ENCODE results near the gene SAMSN1.

Gene SAMSN1

DNA sequence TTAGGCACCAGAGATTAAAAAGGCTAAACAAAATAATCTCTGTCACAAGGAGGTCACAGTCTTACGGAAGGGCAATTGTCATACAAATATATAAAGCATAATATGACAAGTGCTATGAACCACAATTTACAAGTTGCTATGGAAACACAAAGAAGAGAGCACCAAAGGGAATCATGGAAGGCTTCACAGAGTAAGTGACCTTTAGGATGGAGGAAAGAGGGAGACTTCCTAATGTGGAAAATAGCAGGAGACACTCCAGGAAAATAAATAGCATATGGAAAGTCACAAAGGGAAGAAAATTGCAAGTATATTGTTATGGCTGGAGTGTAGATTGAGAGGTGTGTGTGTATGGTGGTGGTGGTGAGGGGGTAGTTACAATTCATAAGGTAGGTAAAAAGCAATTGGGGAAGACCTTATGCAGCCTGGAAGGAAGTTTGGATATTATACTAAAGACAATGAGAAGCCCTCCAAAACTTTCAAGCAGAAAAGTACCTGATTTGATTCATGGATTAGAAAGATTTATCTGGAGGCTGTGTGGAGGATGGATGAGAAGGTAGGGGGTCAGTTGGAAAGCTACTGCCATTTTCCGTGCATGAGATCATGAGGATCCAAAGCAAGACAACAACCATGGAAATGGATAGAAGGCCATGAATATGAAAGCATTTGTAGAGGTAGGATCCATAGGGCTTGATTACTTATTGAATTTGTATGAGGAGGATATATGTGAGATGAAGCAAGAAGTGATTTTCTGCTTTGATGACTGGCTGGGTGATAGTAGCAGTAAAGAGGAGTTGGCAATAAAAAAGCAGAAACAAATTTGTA lies 61.7 kb downstream of the SAMSN1 start:
- no peak for DNase-seq

GRCh38 chr21:14483296-14483695 lies 62.8 kb downstream of the SAMSN1 start:
- no peak for DNase-seq

GRCh38 chr21:14482165-14482564 lies 64.0 kb downstream of the SAMSN1 start:
- peak in 1 of 56 donors; percentile 0 for DNase-seq

DNA sequence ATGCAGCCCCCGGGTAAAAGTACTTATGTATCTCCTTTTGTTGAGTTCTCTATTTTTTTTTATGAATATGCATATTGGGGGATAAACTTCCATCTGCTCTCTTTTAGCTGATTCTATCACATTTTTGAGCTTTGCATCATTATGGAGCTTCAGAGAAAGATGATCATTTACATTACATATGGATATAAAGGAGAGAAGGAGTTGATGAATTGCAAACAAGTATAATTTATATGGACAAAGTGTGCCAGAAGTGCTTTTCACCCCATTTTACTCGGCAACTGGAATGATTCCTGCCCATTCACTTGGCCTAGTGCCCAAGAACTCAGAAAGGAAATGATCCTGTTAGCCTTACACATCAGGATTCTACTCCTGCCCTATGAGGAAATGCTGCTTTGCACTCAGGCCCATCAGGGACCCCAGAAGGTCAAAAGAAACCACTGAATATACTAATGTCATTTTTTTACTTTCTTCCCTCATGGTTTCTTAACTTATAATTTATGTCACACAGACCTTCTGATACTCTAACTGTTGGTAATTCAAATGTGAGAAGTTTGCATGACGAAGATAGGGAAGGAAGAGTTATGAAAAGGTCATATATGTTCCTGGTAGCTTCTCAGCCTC lies 65.6 kb downstream of the SAMSN1 start:
- peak in 1 of 56 donors; percentile 1 for DNase-seq

DNA sequence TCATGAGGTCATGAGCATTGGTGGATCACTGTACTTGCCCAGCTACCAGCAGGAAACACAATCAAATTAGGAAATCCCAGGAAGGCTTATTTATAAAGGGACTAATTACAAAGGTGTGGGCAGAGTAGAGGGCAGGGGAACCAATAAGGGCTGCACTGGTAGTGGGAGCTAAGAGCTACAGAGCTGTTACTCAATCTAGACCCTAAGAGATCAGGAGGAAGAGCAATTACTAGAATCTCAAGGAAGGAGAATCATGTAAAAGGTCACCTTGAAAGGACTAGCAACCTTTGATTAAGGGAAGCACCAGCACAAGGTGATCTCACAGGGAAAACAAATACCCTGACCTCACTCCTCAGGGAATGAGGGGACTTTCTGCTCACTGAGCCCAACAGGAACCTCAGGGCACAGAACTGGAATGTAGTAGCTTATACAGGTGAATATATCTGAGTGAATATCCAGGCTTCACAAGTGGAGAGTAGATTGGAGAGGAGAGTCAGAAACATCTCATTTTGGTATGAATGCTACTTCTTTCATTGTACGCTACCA lies 66.8 kb downstream of the SAMSN1 start:
- DNase-seq = no peak

GRCh38 chr21:14477841-14478240 lies 68.3 kb downstream of the SAMSN1 start:
- no peak for DNase-seq

DNA sequence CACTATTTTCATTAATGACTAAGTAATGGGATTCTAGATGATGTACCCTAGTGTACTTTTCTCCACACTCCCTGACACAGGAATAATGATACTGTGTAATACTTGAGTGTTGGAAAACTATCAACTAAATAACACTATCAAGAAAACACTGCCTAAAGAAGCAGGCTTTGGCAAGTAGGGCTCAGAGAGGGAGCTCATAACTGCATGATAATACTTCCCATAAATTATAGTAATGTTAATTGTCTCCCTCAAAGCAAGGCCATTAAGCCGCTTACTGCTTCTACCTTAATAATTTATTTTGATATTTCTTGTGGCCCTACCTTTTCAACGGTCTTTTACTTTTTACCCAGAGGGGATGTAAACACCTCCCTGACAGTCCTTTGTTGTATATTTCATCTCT lies 69.0 kb downstream of the SAMSN1 start:
- no peak for DNase-seq

DNA sequence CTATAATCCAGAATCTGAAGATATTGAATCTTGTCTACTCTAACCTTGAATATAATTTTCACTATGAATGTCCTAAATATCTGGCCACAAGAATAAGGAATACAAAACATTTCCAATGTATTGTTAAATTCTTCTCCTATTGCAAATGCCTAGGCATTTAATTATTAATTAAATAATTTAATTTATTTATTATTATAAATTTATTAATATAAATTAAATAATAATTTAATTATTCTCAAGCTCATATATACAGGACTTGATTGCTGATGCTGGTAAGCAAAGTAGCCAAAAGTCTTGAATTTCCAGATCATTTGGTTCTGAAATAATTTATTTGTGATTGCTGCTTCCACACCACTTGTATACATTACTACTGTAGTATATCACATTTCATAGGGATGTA lies 71.1 kb downstream of the SAMSN1 start:
- DNase-seq = no peak

DNA sequence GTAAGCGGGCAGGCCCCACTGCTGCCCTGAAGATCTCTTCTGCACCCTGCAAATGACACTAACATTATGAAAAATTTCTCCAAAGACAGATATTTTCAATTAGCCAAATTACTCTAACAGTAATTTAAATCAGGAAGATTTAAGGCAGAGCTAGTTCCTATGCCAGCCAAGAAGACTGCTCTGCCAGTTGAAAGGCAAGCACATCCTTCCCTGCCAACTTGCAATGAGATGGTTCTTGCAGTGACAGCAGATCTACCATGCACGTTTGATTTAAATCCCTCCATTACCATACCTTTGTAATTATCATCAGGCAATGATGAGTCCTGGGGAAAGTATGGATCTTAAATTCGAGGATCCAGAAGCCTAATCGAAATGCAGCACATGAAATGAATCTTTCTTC lies 76.5 kb downstream of the SAMSN1 start:
- no peak for DNase-seq

DNA sequence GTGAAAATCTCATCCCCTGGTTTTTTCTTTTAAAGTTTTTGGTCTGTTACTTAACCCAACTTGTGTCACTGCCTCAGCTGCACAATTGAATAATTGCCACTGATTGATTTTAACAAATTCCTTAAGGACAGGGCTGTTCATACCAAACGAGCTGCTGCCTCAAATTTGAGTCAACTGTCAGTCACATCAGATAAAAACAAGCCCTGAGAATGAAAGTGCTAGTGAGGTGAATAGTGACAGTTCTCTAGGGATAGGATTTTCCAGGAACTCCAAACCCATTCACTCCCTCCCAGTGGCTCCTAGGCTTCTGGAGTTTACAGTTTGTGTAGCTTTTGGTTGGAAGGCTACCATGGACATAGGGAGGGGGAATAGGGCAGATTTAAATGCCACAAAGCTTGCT lies 79.4 kb downstream of the SAMSN1 start:
- no peak for DNase-seq

- no peak for DNase-seq
Observed at GRCh38 chr21:14457762-14458161, 88.4 kb downstream of the SAMSN1 start.

- no peak for DNase-seq
Observed at GRCh38 chr21:14456911-14457310, 89.2 kb downstream of the SAMSN1 start.

DNA sequence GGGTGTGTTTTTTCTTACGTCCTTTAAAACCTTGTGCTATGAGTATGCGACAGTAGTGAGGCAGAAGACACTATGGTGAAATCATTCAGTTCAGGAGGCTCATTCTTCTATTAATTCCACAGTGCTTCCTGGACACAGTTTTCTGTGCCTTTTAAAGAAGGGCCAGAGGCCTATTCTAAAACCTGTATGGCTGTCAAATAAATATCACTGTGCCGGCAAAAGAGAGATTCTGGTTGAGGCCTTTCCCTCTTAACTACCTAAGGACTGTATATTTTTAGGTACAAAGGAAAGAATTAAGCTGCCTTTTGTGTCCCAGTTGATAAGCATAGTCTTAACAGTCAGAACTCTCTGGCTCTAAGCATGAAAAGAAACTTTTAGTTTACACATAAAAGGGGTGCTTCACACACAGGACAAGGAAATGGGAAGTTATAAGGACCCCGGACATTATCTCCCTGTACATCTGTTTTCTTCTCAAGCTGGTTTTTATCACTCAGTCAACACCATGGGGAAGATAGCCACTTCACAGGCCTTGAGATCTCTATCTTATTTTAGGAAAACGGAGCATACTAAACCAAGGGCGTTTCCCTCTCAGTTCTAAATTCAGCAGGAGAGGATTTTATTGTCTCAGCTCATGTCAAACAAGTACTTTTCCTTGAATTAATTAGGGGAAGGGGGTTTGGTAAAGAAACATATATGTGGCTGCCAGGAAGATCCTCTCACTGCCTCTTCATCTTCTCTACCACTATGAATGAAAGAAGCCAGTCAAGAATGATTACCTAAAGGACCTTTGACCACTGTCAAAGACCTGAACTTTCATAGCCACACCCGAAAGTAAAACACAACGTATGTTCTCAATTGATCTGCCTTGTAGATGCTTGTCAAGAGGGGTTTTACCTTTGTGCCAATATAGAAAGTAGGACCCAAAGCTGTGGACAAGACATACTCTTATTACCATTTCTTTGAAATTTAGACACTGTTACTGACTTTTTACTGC lies 91.8 kb downstream of the SAMSN1 start:
- DNase-seq = no peak

- DNase-seq = no peak
Observed at GRCh38 chr21:14453339-14454015, 92.6 kb downstream of the SAMSN1 start.

DNA sequence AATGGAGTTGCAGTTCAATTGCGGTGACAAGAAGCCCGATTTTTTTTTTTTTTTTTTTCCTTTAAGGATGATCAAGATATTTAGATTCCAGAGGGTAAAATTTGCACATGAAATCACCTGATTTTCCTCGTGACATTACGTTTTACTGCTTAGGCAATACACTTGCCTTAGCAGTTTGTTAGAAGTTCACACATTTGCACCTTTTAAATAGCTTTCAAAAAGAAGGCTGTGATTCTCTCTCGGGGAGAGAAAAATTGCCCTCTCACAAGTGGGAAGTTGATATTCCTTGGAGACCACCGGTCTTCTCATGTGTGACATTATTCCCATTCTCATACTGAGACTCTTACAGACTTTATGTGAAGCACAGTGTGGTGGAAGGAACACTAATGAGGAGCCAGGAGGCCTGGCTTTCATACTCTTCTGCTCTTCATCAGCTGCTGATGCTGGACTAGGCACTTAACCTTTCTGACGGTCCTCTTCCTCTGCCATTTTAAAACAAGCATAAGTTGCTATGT lies 93.3 kb downstream of the SAMSN1 start:
- no peak for DNase-seq

GRCh38 chr21:14452031-14452726 lies 93.9 kb downstream of the SAMSN1 start:
- no peak for DNase-seq

DNA sequence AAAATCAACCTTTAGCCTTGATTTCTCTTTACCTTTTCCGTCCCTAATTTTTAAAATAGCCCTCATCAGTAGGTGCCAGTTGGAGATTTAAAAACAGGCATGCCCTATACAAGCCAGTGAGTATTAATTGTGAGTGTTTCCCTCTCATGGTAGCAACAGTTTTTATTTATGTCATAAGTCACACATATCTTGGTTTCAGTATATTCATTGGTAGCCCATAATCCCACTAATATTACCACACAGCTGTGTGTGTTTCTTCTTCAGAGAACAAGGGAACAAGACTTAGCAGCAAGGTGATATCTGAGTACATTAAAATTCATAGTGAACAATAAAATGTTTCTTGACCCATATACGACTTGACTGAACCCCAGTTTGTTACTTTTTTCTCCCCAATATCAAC lies 94.6 kb downstream of the SAMSN1 start:
- DNase-seq = no peak

DNA sequence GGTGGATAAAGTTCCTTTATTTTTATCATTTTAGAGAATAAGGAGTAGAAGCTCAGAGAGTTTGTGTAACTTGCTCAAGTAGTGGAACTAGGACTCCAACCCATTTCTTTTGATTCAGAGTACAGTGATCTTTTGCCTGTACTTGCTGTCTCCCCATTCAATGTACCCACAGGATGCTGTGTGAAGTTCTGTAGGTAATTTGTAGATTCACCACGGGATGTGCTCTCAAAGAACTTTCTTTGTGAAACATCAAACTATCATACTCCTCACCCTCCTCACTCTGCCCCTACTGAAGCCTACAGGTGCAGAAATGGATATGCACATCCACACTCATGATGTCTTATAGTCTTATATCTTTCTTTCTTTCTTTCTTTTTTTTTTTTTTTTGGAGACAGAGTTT lies 97.3 kb downstream of the SAMSN1 start:
- no peak for DNase-seq

DNA sequence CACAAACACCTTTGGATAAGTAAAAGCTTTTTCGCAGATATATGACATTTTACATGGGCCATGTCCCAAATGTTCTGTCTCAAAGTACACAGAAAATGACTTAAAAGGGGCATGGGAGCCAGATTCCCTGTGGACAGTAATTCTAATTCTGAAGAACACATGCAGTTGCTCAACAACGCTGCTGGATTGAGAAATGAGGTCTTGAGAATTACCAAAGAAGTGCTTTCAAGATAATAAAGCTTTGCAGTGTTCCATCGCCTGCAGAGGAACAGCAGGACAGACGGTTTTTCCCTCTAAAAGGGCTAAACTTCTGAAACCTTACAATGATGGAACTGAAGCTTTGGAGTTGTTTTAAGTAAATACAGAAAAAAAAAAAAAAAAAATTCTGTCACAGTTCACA lies 107.9 kb downstream of the SAMSN1 start:
- no peak for DNase-seq

DNA sequence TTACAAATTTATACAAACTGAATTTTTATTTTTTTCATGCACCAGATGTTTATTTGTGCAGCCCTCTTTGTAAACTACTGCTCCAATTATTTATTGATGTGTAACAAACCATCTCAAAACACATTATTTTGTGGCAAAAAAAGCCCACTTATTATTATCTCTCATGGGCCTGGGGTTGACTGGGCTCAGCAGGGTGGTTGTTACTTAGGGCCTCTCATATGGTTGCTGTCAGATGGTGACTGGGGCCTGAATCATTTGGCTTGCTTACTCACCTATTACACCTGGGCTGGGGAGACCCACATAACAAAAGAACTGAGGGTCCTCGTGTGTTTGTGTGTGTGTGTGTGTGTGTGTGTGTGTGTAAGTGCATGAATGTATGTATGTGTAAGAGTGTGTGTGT lies 110.7 kb downstream of the SAMSN1 start:
- no peak for DNase-seq
